IPS-NIHi7 (cell line): ENCODE data around the gene ECI2.
A peak's percentile ranks its signal among the peaks of the same experiment; 100 is the strongest.
"Not testable (repeated sequence)": the region's sequence is repeated elsewhere in the genome, so short reads cannot be mapped to it uniquely, and the experiment has no call there.

ENCODE experiments used
- DNase-seq: peaks from one replicate; pipeline ENCODE4 v3.0.0; 2012; ENCODE audit warnings: mixed read lengths; ENCODE audit errors: extremely low spot score

ECI2 gene

GRCh38 chr6:4139272-4139671 lies 3.9 kb upstream of the ECI2 start:
- DNase-seq: no peak

DNA sequence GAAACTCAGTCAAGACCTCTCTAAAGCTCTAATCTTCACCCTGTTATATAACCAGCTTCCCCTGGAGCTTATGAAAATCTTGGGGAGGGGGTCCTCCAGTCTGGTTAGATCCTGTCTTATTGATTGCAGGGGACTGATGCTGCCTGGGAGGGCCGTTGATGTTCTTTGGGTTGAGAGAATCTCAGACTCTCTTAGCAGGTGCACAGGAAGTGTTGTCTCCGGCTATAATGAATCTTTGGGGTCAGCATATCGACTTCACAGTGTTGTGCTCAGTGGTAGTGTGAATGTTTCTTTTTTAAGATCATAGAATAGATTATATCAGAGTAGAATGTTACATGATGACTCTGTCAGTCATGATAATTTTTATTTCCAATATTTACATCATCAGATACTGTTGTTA lies 2.8 kb upstream of the ECI2 start:
- DNase-seq: no peak

DNA sequence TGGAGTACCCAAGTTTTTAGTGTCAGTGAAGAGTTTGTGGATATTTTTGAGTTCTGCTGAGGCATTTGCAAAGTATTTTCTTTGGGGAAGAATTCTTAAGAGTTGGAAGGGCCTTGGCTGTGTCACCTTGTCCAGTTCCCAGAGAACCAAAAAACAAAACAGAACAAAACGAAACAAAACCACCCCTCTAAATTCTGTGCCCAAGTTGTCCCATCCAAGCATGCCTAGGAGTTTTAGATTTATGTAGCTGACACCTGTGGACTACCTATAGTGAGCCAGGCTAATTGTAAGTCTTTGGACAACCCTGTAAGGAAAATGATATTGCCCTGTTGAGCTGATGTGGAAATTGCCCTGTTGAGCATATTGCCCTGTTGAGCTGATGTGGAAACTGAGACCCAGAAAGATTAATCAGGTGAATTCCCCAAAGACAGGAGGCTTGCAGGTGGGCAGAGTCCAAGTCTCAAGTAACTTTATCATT lies 1.0 kb upstream of the ECI2 start:
- no peak for DNase-seq

- peak; percentile 98 for DNase-seq
Observed at GRCh38 chr6:4135665-4136353, 434 bp upstream of the ECI2 start.

GRCh38 chr6:4133941-4134838 lies 1.2 kb downstream of the ECI2 start:
- DNase-seq: peak; percentile 41

DNA sequence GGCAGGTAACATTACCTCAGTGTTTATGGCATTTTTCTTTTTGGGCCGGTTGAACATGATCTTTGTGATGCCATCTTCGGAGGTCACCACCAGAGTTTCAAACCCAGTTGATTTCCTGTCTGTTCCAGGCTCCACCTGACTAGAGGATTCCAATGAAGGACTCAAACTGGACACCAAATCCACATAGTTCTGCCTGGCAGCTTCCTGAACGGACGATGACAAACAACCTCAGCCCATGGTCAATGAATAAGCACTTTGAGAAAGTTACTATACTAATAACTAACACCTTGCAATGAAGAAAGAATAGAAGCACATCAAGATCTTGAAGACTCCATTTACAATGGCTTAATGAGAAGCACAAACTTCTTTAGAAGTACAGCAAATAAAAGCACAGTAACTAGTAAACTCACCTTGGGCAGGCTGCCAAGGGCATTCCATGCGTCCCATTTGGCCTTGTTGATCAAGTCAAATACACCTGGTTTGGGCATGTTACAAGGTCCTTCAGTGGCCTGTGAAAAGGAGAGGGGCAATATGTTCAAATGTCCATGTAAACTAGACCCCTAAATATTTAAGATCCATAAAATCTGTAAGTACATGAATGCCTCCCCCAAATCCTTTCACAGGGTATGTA lies 4.9 kb downstream of the ECI2 start:
- no peak for DNase-seq

- DNase-seq: no peak
Observed at GRCh38 chr6:4129446-4129845, 5.9 kb downstream of the ECI2 start.

DNA sequence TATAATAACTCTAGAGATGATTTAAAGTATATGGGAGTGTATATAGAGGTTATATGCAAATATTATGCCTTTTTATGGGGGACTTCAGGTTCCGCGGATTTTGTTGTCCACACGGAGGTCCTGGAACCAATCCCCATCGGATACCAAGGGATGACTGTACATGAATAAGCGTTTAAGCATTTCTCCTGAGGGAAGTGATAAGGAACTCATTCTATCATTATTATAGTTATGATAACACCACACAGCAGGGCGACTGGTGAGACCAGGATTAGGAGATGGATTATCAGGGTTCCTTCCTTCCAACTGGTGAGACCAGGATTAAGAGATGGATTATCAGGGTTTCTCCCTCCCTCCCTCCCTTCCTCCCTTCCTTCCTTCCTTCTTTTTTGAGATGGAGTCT lies 6.6 kb downstream of the ECI2 start:
- DNase-seq: no peak

DNA sequence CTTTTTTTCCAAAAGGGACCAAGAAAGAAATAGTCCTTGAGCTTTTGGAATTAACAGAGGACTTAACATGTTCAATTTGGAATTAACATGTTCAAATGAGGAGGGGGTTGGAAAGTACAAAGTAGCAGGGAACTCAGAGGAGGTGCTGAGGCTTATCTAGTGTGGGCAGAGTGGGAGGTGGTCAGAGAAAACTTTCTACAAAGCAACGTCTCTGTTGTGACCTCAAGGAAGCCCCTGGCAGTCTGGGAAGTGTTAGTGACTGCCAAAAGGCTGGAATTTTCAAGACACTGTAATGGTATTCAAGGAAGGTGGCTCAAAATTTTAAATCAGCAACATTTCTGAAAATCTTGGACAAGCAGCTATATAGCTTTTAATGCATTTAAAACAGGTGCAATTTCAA lies 7.3 kb downstream of the ECI2 start:
- no peak for DNase-seq

GRCh38 chr6:4125933-4126864 lies 9.2 kb downstream of the ECI2 start:
- DNase-seq: peak; percentile 20

- DNase-seq: no peak
Observed at GRCh38 chr6:4125500-4125899, 9.9 kb downstream of the ECI2 start.

DNA sequence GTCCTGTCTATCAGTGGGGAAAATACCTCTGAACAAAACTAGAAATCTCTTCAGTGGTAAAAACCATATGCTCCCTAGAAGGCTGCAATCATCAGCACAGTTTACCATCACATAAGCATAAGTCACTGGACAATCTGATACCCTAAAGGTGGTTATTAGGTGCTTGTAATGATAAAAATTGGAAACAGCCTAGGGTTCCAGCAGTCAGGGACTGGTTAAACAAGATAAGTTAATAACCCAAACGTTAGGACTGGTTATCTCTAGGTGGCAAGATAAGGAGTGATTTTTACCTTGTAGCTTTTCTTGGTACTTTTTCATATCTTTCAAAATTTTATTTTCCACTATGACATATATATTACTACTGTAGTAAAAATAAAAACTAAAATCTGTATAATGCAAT lies 11.0 kb downstream of the ECI2 start:
- no peak for DNase-seq

- DNase-seq: no peak
Observed at GRCh38 chr6:4115741-4116140, 19.6 kb downstream of the ECI2 start.

- peak; percentile 16 for DNase-seq
Observed at GRCh38 chr6:4114123-4114522, 21.3 kb downstream of the ECI2 start.

DNA sequence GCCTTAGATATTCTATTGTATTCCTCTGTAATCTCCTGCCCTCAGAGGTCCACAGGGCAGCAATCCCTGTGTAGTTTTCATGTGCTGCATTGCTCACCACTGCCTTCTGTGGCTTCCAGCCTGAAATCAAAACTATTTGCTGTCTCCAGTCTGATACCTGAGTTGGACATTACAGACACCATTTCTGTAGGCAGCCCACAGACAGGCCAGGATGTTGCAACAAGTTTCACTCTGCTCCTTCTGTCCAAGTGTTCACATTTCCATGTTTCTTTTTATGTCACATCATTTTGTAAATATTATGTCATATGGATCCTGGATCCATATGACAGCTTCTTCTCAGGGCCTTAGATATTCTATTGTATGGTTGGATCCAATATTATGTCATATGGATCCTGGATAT lies 21.7 kb downstream of the ECI2 start:
- DNase-seq: no peak

DNA sequence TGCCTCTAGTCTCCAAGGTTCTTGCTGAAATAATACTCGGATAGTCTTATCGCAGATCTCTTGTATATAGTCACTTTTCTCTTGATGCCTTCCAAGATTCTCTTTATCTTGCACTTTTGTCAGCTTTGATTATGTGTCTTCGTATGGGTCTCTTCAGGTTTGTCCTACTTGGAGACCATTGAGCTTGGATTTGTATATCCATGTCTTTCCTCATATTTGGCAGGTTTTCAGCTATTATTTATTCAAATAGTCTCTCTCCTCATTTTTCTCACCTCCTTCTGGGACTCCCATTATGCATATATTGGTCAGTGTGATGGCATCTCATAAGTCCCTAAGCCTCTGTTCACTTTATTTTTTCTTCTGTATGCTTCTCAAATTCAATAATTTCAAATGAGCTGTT lies 23.0 kb downstream of the ECI2 start:
- DNase-seq: no peak

DNA sequence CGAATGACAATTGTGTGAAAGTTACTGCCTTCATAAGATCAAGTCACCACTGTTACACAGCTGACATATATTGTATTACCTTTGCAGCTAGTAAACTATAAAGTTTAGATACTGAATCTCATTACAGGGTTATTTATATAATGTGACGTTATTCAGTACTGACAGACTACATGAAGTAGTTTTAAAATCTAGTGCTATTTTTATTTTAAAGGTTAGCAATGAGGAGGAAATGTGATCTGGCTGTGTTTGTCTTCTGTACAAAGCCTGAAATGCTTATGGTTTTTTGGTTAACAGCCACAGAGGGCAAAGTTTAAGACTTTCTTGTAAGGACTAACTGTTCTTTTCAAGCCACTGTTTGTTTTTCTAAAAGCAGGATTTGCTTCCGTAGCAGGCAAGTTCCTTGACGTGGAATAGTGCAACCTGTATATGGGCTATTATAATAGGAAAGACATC lies 26.0 kb downstream of the ECI2 start:
- DNase-seq: not testable (repeated sequence)

GRCh38 chr6:4108561-4109093 lies 26.7 kb downstream of the ECI2 start:
- DNase-seq: no peak

- no peak for DNase-seq
Observed at GRCh38 chr6:4107873-4108272, 27.5 kb downstream of the ECI2 start.

GRCh38 chr6:4105980-4106536 lies 29.3 kb downstream of the ECI2 start:
- DNase-seq: no peak

DNA sequence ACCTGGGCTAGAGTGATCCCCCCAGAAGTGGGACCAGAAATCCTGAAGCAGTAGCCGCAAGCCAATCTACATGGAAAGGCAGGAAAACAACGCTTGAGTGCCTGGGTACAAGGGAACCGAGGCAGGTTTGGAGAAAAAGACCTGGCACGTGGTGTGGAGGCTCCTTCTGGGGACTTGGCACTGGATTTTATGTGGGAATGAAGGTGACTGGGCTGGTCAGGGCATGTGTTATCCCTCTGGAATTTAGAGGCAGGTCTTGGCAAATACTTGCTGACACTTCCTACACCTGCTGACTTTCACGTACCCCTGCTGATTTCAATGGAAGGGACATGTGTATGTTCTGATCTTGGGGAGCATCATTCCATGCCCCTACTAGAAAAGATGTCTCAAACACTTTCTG lies 31.4 kb downstream of the ECI2 start:
- DNase-seq: no peak
